ENCODE results near the gene DDA1. TPM values are rescaled to one million over a fixed set of nuclear protein-coding genes. Genes with fewer than 3 reads are reported as not detected.

The DDA1 gene
- total and polyA plus RNA-seq, 2 of the 13 experiments (the other 11 are each of a cell fraction or from before 2014, with no cell fraction given): 24.5 to 26.0 TPM

DNA sequence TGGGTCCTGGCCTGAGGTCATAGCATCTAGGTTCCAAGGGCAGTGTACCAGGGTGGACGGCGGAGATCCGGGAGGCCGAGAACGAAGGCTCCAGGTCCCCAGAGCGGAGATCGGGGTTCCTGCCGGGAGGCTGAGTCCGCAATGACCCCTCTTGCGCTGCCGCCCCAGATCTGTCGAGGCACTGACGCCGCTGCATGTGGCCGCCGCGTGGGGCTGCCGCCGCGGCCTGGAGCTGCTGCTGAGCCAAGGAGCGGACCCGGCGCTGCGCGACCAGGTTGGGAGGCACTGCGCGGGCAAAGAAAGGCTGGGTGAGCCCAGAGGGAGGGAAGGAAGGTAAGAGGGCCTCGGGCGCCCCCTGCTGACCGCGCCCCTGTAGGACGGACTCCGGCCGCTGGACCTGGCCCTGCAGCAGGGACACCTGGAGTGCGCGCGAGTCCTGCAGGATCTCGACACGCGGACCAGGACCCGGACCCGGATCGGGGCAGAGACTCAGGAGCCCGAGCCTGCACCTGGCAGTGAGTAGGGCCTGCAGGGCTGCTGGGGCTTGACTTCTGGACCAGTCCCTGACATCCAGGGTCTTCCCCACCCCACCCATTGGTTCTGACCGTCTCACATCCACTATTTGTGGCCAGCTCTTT, 26.8 kb upstream of the DDA1 start (continued):
- TF ChIP-seq KDM2A (CRISPR knock-in tag; IDR thresholded peaks at IDR 0.05; ENCODE audit: borderline replicate concordance, low read depth) (peak; percentile 80), ZNF556 (CRISPR knock-in tag; IDR thresholded peaks at IDR 0.05; ENCODE audit: borderline replicate concordance) (peak; percentile 24; the same call in 1 of the 2 replicates), CREM (IDR thresholded peaks at IDR 0.05) (no peak), CREM (CRISPR knock-in tag; IDR thresholded peaks at IDR 0.05) (no peak), DR1 (CRISPR knock-in tag; IDR thresholded peaks at IDR 0.05) (peak; percentile 45), PITX1 (CRISPR knock-in tag; IDR thresholded peaks at IDR 0.05) (0 out of 2 replicates have a peak, but pooled peaks have one; percentile 31), ZNF598 (CRISPR knock-in tag; IDR thresholded peaks at IDR 0.05; ENCODE audit: borderline replicate concordance) (peak; percentile 55; the same call in 1 of the 2 replicates), ZNF235 (CRISPR knock-in tag; IDR thresholded peaks at IDR 0.05; ENCODE audit: borderline replicate concordance) (peak; percentile 52; the same call in 1 of the 2 replicates), ZNF788 (CRISPR knock-in tag; IDR thresholded peaks at IDR 0.05; ENCODE audit: borderline replicate concordance) (no peak), SKIL (CRISPR knock-in tag; IDR thresholded peaks at IDR 0.05; ENCODE audit: borderline replicate concordance) (no peak), CEBPZ (IDR thresholded peaks at IDR 0.05; ENCODE audit: low read length) (no peak), ZBTB33 (CRISPR knock-in tag; IDR thresholded peaks at IDR 0.05) (peak; percentile 68; the same call in 1 of the 2 replicates), RXRB (CRISPR knock-in tag; IDR thresholded peaks at IDR 0.05; ENCODE audit: borderline replicate concordance) (peak; percentile 51; the same call in 1 of the 2 replicates), PLRG1 (conservative IDR thresholded peaks at IDR 0.05) (no peak), ARNT2 (CRISPR knock-in tag; IDR thresholded peaks at IDR 0.05; ENCODE audit: low read depth) (peak; percentile 76; the same call in 1 of the 2 replicates), ZNF670 (CRISPR knock-in tag; IDR thresholded peaks at IDR 0.05; ENCODE audit: borderline replicate concordance) (no peak), HMG20A (CRISPR knock-in tag; IDR thresholded peaks at IDR 0.05; ENCODE audit: borderline replicate concordance) (no peak), BRF2 (CRISPR knock-in tag; IDR thresholded peaks at IDR 0.05) (no peak), ZNF138 (CRISPR knock-in tag; IDR thresholded peaks at IDR 0.05; ENCODE audit: low read depth) (no peak)
